SJSA1 (cell line): ENCODE data around the gene CYBA. TPM values are rescaled to one million over a fixed set of nuclear protein-coding genes. Genes with fewer than 3 reads are reported as not detected.

ENCODE experiments used
- DNase-seq, 2 experiments: peaks; one replicate each; pipeline ENCODE4 v3.0.0-alpha.2; 2015 to 2020; ENCODE audit warnings: low spot score in 2 of 2, low read depth in 1 of 2
- H3K27ac ChIP-seq: fragments of 250-450 bp; sonication (Bioruptor Pico); 2 replicates; pipeline ENCODE4 v1.5.1; 2020; ENCODE audit warnings: mild to moderate bottlenecking, moderate library complexity
- H3K27me3 ChIP-seq: fragments of 250-450 bp; sonication (Bioruptor Pico); replicated peaks from 2 replicates; pipeline ENCODE4 v1.5.1; 2020; ENCODE audit warnings: mild to moderate bottlenecking, moderate library complexity
- H3K36me3 ChIP-seq: fragments of 250-450 bp; sonication (Bioruptor Pico); 2 replicates; pipeline ENCODE4 v1.5.1; 2020; ENCODE audit warnings: mild to moderate bottlenecking
- H3K4me1 ChIP-seq: fragments of 250-450 bp; sonication (Bioruptor Pico); replicated peaks from 2 replicates; pipeline ENCODE4 v1.6.1; 2021; ENCODE audit warnings: mild to moderate bottlenecking
- H3K4me3 ChIP-seq: fragments of 250-450 bp; sonication (Bioruptor Pico); 2 replicates; pipeline ENCODE4 v1.5.1; 2020; ENCODE audit warnings: mild to moderate bottlenecking
- H3K9me3 ChIP-seq: fragments of 250-450 bp; sonication (Bioruptor Pico); replicated peaks from 2 replicates; pipeline ENCODE4 v1.5.1; 2020; ENCODE audit warnings: mild to moderate bottlenecking
- total RNA-seq: library from RNA; depleted of rRNA; stranded (reverse); fragments of >200 nt; shearing (Covaris generic); gene quantifications from 2 replicates; pipeline ENCODE4 v1.2.3, GENCODE V29; 2014

The CYBA gene
- total RNA-seq, 1 experiment from 2014 or later = not detected

DNA sequence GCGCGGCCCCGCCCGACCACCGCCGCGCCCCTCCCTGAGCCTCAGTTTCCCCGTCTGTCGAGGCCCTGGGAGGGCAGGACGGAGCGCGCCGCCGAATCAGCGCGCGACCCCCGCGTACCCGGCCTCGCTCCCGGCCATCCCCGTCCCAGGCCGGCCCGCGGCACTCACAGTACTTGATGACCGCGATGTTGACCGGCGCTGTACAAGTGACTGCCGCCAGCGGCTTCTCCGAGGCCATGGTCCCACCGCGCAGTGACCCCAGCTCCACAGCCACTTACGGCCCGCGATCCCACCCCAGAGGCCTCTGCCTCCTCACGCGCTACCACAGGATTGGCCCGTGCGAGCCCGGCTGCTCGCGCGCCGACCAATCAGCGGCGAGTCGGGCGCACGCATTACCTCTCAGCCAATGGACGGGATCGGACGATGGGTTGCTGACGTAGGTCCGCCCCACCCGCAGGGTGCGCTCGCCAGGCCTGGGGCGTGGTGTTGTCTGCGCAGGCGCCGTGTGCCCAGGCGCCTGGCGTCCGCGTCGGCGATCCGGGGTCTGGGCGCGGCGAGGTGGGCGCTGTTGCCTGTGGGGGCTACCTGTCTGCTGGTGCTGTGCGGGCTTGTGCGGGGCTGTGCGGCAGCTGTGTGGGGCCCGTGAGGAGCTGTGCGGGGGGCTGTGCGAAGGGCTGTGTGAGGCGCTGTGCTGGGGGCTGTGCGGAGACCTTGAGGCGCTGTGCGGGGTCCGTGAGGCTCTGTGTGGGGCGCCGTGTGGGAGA is 12.2 kb upstream of the CYBA start, which contains the start of gene MVD:
MVD (minus strand) TSS at position 249 of the 764 bp plus-strand sequence; CDS start at position 238, 11 bp downstream.
- Histone ChIP-seq H3K9me3 (no peaks in the 10 kb centered on the region), H3K36me3 (no peaks in the 10 kb centered on the region; the same call in 1 of the 2 replicates), H3K4me1 (peaks cover 10% of the 10 kb centered on the region), H3K27ac (peak within 1 kb of the TSS; percentile 39), H3K27me3 (no peaks in the 10 kb centered on the region), H3K4me3 (peak within 1 kb of the TSS; percentile 84)
- peak; percentile 94 to 98 for DNase-seq

DNA sequence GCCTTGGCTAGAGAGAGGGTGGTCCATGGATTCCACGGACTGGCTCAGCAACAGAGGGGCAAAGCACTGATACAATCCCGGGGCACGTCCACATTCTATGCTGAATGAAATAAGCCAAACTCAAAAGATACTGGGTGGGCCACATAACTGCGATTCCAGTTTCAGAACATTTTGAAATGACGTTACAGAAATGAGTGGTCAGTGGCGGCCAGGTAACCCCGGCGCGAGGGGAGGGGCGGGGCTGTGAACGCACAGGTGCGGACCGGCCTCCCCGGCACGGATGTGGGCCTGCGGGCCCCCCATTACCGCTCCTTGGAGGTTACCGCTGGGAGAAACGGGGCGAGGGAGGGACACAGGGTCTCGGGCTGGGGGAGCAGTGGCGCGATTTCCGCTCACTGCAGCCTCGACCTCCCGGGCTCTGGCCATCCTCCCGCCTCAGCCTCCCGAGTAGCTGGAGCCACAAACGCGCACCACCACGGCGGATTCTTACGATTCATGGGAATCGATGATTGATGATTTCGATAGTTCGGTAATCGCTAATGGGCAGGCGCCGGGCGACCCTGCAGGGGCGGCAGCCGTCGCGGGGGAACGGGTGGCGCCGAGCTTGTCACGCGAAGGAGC is 11.5 kb upstream of the CYBA start:
- Histone ChIP-seq H3K27me3 (no peaks in the 10 kb centered on the region), H3K36me3 (no peaks in the 10 kb centered on the region; the same call in 1 of the 2 replicates), H3K4me1 (peaks cover 10% of the 10 kb centered on the region), H3K4me3 (peak overlapping the region; percentile 84), H3K27ac (peak overlapping the region; percentile 39), H3K9me3 (no peaks in the 10 kb centered on the region)
- no peak for DNase-seq

DNA sequence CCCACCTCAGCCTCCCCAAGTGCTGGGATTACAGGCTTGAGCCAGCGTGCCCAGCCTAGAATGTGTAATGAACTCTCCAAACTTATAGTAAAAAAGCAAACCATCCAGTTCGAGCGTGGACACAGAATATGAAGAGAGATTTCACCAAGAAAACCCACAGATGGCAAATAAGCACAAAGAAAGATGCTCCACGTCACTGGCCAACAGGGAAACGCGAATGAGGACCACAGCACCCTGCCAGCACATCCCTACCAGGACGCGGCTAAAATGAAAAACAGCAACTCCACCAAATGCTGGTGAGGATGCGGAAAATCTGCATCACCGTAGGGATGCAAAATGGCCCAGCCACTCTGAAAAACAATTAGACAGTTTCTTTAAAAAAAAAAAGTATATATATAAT is 10.6 kb upstream of the CYBA start:
- peaks cover 10% of the 10 kb centered on the region for H3K4me1 ChIP-seq
- H3K27ac ChIP-seq = no peak overlapping the region
- H3K4me3 ChIP-seq = no peak overlapping the region
- DNase-seq = no peak
- H3K27me3 ChIP-seq = no peaks in the 10 kb centered on the region
- H3K36me3 ChIP-seq = no peaks in the 10 kb centered on the region; the same call in 1 of the 2 replicates
- no peaks in the 10 kb centered on the region for H3K9me3 ChIP-seq

DNA sequence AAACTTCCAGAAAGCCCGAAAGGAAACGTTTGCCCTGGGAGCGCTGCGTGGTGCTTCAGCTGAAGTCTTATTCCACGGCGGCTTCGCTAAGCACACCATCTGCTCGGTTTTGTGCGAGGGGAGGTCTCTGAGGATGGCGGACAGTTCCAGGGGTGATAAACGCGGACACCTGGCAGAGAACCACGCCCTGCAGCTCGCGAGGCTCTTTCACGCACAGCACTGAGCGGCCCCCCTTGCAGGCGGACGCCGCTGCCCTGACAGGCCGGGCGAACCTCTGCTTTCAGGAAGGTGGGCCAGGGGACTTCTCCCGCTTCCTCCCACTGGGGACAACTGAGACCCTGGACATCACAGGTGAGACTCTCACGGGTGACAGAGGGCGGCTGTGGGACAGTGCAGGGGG is 8.3 kb upstream of the CYBA start:
- Histone ChIP-seq H3K4me3 (no peak overlapping the region), H3K27me3 (no peaks in the 10 kb centered on the region), H3K9me3 (no peaks in the 10 kb centered on the region), H3K4me1 (peaks cover 10% of the 10 kb centered on the region), H3K36me3 (peaks cover 14% of the 10 kb centered on the region), H3K27ac (no peak overlapping the region)
- no peak for DNase-seq

DNA sequence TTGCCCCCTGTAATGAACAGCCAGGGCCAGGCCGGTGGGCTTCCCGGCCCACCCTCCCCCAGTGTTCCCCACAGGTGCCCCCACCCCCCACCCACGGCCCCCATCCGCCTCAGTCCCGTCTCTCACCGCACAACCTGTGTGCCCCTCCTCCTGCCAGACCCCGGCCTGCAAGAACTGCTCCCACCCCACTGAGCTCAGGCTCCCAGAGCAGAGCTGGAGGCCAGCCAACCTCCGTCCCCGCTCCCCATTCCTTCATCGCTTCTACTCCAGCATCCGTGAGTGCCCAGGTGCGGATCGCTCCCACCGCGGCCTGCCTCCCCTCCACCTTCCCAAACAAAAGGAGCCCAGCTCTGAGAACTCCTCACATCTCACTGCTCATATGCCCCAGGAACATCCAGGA is 7.9 kb upstream of the CYBA start:
- no peak for DNase-seq
- Histone ChIP-seq H3K27ac (no peak overlapping the region), H3K9me3 (no peaks in the 10 kb centered on the region), H3K27me3 (no peaks in the 10 kb centered on the region), H3K4me1 (peaks cover 6% of the 10 kb centered on the region), H3K36me3 (peaks cover 14% of the 10 kb centered on the region), H3K4me3 (no peak overlapping the region)

DNA sequence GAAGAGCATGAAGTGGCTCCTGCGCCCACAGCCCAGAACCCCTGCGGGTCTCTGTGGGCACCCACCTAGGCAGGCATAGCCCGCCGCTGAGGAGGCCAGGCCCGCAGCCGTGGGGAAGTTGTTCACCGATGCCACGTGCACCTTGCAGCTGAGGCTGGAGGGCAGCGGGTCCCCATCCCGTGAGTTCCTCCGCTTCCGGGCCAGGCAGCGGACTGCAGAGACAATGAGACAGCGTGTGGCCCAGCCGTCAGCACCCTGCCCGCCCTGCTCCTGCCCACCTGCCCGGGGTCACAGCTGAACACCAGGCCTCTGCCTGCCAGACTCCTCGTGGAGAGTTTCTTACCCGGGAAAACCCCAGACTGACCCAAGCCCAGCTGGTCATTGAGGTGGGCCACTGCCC is 6.5 kb upstream of the CYBA start:
- Histone ChIP-seq H3K27me3 (no peaks in the 10 kb centered on the region), H3K36me3 (peaks cover 14% of the 10 kb centered on the region), H3K4me3 (no peak overlapping the region), H3K27ac (no peak overlapping the region), H3K4me1 (peaks cover 5% of the 10 kb centered on the region), H3K9me3 (no peaks in the 10 kb centered on the region)
- DNase-seq = no peak

DNA sequence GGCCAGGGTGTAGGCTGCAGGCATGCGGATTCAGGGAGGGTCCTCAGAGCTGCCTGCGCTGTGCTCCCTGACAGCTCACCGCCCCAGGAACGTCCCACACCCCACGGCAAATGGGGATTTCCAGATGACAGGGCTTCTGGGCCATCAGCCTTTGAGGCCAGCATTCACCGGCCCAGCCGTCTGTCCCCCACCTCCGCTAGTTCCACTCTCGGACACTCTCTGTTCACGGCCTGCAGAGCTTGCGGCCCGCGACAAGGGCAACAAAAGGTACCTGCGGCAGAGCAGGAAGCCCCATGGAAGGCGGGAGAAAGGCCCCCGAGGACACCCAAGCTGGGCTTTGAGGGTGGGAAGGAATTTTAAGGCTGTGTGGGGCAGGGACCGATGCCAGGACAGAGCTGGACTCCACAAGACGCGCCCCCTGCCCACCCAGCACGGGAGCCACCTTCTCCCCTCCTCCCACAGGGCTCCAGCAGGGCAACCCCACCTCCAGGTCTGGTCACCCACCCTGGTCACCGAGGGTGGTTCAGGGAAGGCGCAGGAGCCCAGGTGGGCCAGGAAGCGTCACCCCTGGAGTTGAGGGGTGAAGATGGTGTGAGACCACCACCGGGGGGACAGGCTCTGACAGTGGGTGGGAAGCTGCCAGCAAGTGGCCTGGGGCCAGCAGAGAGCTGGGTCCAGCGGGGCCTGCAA is 5.6 kb upstream of the CYBA start:
- Histone ChIP-seq H3K4me1 (no peaks in the 10 kb centered on the region), H3K36me3 (peaks cover 14% of the 10 kb centered on the region), H3K9me3 (no peaks in the 10 kb centered on the region), H3K4me3 (no peak overlapping the region), H3K27me3 (no peaks in the 10 kb centered on the region), H3K27ac (no peak overlapping the region)
- no peak for DNase-seq

DNA sequence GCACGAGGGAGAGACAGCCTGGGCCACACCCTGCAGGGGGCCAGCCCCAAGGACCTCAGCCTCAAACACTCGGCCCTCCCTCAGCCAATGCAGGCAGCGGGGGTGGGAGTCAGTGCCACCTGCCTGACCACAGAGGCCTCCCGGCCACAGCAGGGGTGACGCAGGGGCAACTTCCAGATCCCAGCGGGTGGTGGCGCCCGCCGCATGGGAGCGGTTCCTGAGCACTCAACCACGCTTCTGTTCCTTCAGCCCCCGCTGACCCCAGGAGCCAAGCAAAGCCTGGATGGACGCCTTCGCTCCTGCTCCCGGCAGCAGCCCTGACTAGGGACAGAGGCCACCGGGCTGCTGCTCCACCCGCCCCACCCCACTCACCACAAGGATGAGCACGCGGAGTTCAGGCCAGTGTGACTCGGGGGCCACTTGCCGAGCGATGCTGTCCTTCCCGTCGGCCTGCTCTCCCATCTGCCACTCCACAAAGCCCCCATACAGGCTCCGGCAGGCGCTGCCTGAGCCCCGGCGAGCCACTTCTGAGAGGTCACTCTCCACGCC is 5.0 kb upstream of the CYBA start:
- H3K4me1 ChIP-seq = no peaks in the 10 kb centered on the region
- peaks cover 14% of the 10 kb centered on the region for H3K36me3 ChIP-seq
- no peaks in the 10 kb centered on the region for H3K27me3 ChIP-seq
- DNase-seq = no peak
- no peak overlapping the region for H3K4me3 ChIP-seq
- no peak overlapping the region for H3K27ac ChIP-seq
- H3K9me3 ChIP-seq = no peaks in the 10 kb centered on the region

DNA sequence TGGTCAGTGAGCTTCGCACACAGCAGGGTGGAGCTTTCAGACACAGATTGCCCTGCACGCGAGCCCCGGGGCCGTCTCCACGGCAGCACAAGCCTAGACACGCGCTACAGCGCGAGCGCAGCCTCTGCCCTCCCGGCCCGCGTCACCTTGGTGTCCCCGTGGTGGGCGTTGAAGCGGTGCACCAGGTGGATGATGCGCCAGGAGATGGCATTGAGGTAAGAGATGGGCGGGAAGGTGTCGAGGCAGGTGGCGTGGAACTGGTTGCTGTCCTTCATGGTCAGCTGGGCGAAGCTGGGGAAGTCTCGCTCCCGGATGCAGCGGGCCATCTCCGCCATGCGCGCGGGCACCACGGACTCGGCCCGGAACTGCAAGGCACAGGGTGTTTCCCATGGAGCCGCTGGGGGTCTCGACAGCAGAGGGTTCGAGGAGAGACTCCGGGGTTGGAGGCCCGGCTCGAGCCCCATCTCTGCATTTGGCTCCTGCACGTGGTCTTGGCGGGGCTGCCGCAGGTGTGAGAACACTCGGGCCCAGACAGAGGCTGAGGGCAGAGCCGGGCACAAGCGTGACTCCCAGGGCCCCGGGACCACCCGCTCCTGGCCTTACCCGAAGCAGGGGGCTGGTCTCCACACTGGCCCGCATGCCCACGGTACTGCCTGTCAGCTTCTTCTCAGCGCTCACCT is 4.3 kb upstream of the CYBA start:
- Histone ChIP-seq H3K4me1 (no peaks in the 10 kb centered on the region), H3K27ac (no peak overlapping the region), H3K36me3 (peaks cover 14% of the 10 kb centered on the region), H3K9me3 (no peaks in the 10 kb centered on the region), H3K27me3 (no peaks in the 10 kb centered on the region), H3K4me3 (no peak overlapping the region)
- DNase-seq = no peak

DNA sequence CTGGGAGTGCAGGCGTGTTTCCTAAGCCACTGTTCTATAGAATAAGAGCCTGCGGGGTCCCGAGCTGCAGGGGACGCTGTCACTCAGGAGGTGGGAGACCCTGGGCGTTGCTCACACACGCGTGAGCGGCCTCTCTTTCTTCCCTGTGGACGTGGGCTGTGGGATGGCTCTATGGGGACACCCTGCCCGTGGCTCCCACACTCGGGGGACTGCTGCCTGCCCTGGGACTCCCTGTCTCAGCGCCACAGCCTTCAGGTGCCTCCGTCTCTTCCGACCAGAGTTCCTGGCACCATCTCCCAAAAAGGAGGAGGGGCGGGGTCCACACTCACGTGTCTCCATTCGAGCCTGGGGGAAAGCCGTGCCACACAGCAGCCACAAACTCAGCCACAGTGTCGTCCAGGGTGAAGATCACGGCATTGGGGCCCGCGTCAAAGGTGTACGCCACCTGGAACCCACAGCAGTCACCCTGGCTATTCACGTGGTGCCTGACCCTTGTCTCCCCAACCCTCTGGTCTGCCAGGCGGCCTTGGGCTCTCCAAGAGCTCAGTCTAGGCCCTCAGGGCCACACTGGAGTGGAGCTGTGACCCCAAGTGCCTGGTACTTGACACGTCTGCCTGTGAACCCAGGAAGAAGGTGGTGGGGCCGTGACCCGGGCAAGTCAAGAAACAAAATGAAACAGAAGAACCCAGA is 3.7 kb upstream of the CYBA start:
- Histone ChIP-seq H3K9me3 (no peaks in the 10 kb centered on the region), H3K36me3 (peaks cover 14% of the 10 kb centered on the region), H3K27me3 (no peaks in the 10 kb centered on the region), H3K4me1 (no peaks in the 10 kb centered on the region), H3K27ac (no peak overlapping the region), H3K4me3 (no peak overlapping the region)
- no peak for DNase-seq

DNA sequence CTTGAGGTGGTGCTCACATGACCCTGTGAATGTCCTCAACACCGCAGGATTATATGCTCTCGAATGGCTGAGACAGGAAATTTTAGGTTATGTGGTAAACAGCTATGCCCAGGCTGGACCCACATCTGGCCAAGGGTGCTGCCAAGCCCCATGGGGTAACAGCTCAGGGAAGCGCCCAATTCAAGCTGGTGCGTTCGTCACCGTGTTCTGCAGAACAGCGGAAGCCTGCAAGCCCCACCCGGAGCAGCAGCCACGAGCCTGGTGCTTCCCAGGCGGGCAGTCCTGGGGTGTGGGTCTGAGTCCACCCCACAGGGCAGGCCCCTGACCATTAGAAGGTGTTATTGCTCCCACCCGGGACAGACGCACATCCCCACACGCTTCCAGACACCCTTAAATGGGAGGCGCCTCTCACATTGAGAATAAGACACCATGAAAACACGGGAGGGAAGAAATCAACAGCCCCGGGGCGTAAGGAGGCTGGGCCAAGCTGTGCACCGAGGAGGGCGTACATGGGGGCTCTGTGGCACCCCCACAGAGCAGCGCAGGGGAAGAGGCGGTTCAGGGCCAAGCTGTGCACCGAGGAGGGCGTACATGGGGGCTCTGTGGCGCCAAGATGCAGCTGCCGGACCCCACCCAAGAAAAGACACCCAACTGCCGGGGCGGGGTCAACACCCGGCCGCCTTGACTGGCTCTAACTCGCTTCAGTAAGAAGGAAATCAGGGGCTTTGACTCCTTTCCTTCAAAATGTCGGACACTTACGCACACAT is 2.9 kb upstream of the CYBA start:
- H3K9me3 ChIP-seq = no peaks in the 10 kb centered on the region
- no peaks in the 10 kb centered on the region for H3K4me1 ChIP-seq
- peaks cover 14% of the 10 kb centered on the region for H3K36me3 ChIP-seq
- H3K4me3 ChIP-seq = no peak overlapping the region
- no peaks in the 10 kb centered on the region for H3K27me3 ChIP-seq
- H3K27ac ChIP-seq = no peak overlapping the region
- no peak for DNase-seq

DNA sequence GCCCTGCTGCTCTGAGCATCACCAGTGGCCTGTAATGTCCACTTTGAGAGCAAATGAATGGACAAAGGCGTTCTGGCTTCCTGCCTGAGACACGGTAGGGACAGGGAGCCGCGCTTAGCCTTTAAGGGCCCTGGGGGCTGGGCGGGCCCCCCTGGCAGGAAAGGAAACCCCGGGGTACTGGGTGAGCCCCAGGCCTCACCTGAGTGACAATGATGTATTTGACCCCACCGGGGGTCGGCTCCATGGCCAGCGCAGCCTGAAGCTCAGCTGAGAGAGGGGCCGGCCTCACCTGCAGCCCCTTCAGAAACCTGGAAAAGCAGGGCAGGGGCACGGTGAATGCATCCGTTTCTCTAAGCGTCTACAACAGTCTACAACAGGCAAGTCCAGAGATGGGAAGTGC is 2.2 kb upstream of the CYBA start:
- no peak for DNase-seq
- no peaks in the 10 kb centered on the region for H3K9me3 ChIP-seq

More for the DNA sequence above, 2.2 kb upstream of the CYBA start:
- no peak overlapping the region for H3K27ac ChIP-seq
- no peaks in the 10 kb centered on the region for H3K27me3 ChIP-seq
- H3K36me3 ChIP-seq = peaks cover 14% of the 10 kb centered on the region
- no peaks in the 10 kb centered on the region for H3K4me1 ChIP-seq
- no peak overlapping the region for H3K4me3 ChIP-seq
